Kidney tubule cell (primary cell): Measurements from ENCODE around the gene ITFG2.

Experiments
- DNase-seq: peaks from one replicate; pipeline ENCODE4 v3.0.0-alpha.2; 2018; ENCODE audit warnings: low spot score

ITFG2 gene

DNA sequence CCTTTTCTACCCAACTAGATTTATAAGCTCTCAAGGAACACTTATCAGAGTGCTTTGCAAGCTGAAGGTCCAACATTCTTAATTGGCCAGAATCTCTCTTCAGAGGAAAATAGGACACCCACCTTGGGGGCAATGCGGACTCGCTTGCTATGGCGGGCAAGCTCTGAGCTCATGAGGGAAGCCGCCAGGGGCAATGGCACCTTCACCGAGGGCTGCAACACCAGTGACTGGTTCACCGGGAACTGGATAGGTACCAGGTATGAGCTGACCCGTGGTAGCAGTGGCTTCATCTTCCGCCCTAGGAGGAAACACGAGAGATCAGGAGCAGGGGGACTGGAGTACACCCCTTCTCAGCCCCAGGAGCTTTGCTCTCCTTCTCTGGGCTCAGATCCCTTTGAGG, 51.7 kb downstream of the ITFG2 start:
- no peak for DNase-seq

DNA sequence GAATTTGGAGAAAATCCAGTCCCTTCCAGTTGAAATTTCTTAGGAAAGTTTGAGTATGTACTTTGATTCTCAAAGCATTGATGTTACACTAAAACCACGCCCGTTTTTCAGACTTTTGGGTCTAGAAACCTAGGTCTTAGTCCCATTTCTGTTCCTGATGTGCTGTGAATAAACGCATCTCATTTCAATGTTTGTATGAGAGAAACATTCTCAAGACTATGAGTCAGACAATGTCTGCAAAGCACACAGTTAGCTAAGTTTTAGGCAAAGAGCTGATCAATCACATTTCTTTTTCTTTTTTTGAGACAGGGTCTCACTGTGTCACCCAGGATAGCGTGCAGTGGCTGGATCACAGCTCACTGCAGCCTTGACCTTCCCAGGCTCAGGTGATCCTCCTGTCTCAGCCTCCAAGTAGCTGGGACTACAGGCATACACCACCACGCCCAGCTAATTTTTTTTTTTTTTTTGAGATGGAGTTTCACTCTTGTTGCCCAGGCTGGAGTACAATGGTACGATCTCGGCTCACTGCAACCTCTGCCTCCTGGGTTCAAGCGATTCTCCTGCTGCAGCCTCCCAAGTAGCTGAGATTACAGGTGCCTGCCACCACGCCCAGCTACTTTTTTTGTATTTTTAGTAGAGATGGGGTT, 56.6 kb downstream of the ITFG2 start:
- DNase-seq = peak; percentile 13
